OCI-LY7 (cell line): ENCODE measurements around the gene PDE11A. TPM values are rescaled to one million over a fixed set of nuclear protein-coding genes. Genes with fewer than 3 reads are reported as not detected.

Source experiments
- BruUV-seq: library from RNA; stranded (reverse); fragments of 400-500 nt; replicated peaks from 2 replicates; lab custom pipeline; 2021; lab: Mats Ljungman, UMichigan
- CTCF ChIA-PET: fragments of 300-600 bp; sonication (Branson Sonifier 250); formaldehyde crosslinking; loops from one replicate; lab custom pipeline; 2022; ENCODE audit warnings: antibody characterized with exemption; ENCODE audit not compliant: unreplicated experiment; lab: Charles Lee
- POLR2A ChIA-PET: fragments of 300-600 bp; sonication (Branson Sonifier 250); formaldehyde crosslinking; loops from one replicate; lab custom pipeline; 2022; ENCODE audit warnings: antibody characterized with exemption; lab: Charles Lee
- DNase-seq: peaks from one replicate; pipeline ENCODE4 v3.0.0-alpha.2; 2015; ENCODE audit warnings: low spot score
- H2AFZ ChIP-seq: fragments of 200-600 bp; sonication (generic), shearing (Covaris generic); 2 replicates; pipeline ENCODE4 v1.6.1; 2014; ENCODE audit warnings: mild to moderate bottlenecking, antibody characterized with exemption, low read length, moderate library complexity
- H3K27ac ChIP-seq: fragments of 200-600 bp; sonication (generic); 2 replicates; pipeline ENCODE4 v1.5.1; 2014; ENCODE audit warnings: mixed run types, low read depth, mild to moderate bottlenecking, moderate library complexity, low read length, inconsistent platforms; ENCODE audit not compliant: poor library complexity, severe bottlenecking
- H3K36me3 ChIP-seq: fragments of 200-600 bp; sonication (generic); 2 replicates; pipeline ENCODE4 v1.6.1; 2014; ENCODE audit warnings: mild to moderate bottlenecking, antibody characterized with exemption, low read length, moderate library complexity, mixed read lengths; ENCODE audit not compliant: insufficient read depth
- H3K4me1 ChIP-seq: fragments of 200-600 bp; sonication (generic); 2 replicates; pipeline ENCODE4 v1.5.1; 2014; ENCODE audit warnings: mild to moderate bottlenecking, low read length; ENCODE audit not compliant: insufficient read depth, poor library complexity, severe bottlenecking
- H3K4me2 ChIP-seq: fragments of 200-600 bp; sonication (generic); 2 replicates; pipeline ENCODE4 v1.6.1; 2014; ENCODE audit warnings: mild to moderate bottlenecking, low read length
- H3K4me3 ChIP-seq: fragments of 200-600 bp; sonication (generic); 2 replicates; pipeline ENCODE4 v1.5.1; 2014; ENCODE audit warnings: mild to moderate bottlenecking, low read depth, low read length; ENCODE audit not compliant: poor library complexity, severe bottlenecking
- H3K79me2 ChIP-seq: fragments of 200-600 bp; sonication (generic); 2 replicates; pipeline ENCODE4 v1.6.1; 2016; ENCODE audit warnings: low read depth, mild to moderate bottlenecking, low read length, moderate library complexity, mixed read lengths; ENCODE audit not compliant: insufficient read depth
- H3K9me2 ChIP-seq: fragments of 200-600 bp; sonication (generic); 2 replicates; pipeline ENCODE4 v1.6.1; 2016; ENCODE audit warnings: mild to moderate bottlenecking, low read length, mixed read lengths; ENCODE audit not compliant: insufficient read depth
- H3K9me3 ChIP-seq: fragments of 200-600 bp; sonication (generic); 2 replicates; pipeline ENCODE4 v1.6.1; 2014; ENCODE audit warnings: mild to moderate bottlenecking, mixed run types, low read length, mixed read lengths
- H4K20me1 ChIP-seq: fragments of 200-600 bp; sonication (generic); 2 replicates; pipeline ENCODE4 v1.6.1; 2014; ENCODE audit warnings: mild to moderate bottlenecking, antibody characterized with exemption, low read length, moderate library complexity, mixed read lengths; ENCODE audit not compliant: insufficient read depth
- EZH2phosphoT487 ChIP-seq: fragments of 200-600 bp; sonication (generic); IDR thresholded peaks from 2 replicates; pipeline ENCODE4 v1.6.1; 2018; ENCODE audit warnings: low read depth, borderline replicate concordance, mild to moderate bottlenecking, mixed run types, antibody characterized with exemption, low read length, moderate library complexity, mixed read lengths
- intact Hi-C: fragments of 100-400 bp; cut with micrococcal nuclease; formaldehyde crosslinking; loops from one replicate; pipeline ENCODE4 v1.10.0; 2022; ENCODE audit not compliant: unreplicated experiment
- total RNA-seq, 2 experiments: library from RNA; depleted of rRNA in 1 of 2; stranded (reverse); fragments of >200 nt in 1 of 2; shearing (Covaris generic) in 1 of 2; gene quantifications; 2 replicates each; pipeline ENCODE4 v1.2.3, GENCODE V29; 2014 to 2022
- TF ChIP-seq, protein P1 (sequence below): fragments of 200-600 bp; sonication (generic); conservative IDR thresholded peaks from 2 replicates; pipeline ENCODE4 v1.5.1; 2014; ENCODE audit warnings: mild to moderate bottlenecking, antibody characterized with exemption, low read length, moderate library complexity, mixed read lengths

The PDE11A gene
- total RNA-seq, 2 experiments from 2014 or later: 0.03 TPM; not detected in 1

DNA sequence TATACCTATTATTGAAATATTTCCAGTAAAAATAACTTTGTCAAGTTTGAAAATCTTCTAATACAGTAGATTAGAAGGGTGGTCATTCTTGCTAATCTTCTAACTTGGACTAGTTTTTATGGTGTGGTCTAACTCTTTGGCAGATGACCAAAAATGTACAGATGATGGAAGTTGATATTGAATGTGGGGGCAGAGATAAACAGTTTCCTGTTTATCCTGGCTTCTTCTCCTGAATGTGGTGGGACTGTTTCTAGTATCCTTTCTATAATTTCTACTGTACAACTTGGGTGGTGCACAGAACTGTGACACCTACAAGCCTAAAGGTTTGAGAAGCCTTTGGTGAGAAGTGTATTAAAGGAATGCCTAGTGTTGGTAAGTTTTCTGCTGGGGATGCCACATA lies 178.7 kb downstream of the PDE11A start:
- no peak overlapping the region for H3K27ac ChIP-seq
- ChIA-PET POLR2A (no interaction called here), CTCF (no interaction called here)
- no peak for TF ChIP-seq EZH2phosphoT487
- TF ChIP-seq, protein P1, sequence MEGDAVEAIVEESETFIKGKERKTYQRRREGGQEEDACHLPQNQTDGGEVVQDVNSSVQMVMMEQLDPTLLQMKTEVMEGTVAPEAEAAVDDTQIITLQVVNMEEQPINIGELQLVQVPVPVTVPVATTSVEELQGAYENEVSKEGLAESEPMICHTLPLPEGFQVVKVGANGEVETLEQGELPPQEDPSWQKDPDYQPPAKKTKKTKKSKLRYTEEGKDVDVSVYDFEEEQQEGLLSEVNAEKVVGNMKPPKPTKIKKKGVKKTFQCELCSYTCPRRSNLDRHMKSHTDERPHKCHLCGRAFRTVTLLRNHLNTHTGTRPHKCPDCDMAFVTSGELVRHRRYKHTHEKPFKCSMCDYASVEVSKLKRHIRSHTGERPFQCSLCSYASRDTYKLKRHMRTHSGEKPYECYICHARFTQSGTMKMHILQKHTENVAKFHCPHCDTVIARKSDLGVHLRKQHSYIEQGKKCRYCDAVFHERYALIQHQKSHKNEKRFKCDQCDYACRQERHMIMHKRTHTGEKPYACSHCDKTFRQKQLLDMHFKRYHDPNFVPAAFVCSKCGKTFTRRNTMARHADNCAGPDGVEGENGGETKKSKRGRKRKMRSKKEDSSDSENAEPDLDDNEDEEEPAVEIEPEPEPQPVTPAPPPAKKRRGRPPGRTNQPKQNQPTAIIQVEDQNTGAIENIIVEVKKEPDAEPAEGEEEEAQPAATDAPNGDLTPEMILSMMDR: no peak
- no peak overlapping the region for H3K4me3 ChIP-seq
- H3K4me2 ChIP-seq: no peak overlapping the region
- BruUV-seq: no TSS peak
- H3K9me2 ChIP-seq: no peaks in the 10 kb centered on the region
- intact Hi-C loops: no loop called here
- no peaks in the 10 kb centered on the region for H3K79me2 ChIP-seq
- no peaks in the 10 kb centered on the region for H3K36me3 ChIP-seq
- H3K9me3 ChIP-seq: no peaks in the 10 kb centered on the region
- H3K4me1 ChIP-seq: no peaks in the 10 kb centered on the region
- DNase-seq: no peak
- no peaks in the 10 kb centered on the region for H4K20me1 ChIP-seq
- H2AFZ ChIP-seq: no peak overlapping the region

DNA sequence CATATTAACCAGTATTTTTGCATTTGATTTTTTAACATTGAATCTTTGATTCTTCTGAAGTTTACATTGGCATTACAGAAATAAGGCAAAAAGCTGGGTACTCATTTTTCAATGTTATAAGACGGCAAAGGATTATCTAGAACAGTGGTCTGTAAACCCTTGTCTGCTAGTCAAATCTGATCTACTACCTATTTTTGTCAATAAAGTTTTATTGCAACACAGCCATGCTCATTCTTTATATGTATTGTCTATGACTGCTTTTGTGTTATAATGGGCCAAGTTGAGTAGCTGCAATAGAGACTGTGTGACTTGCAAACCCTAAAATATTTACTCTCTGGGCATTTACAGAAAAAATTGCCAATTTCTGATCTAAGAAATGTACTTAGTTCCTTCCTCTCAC lies 181.0 kb downstream of the PDE11A start:
- ChIA-PET CTCF (no interaction called here), POLR2A (no interaction called here)
- Histone ChIP-seq H3K4me1 (no peaks in the 10 kb centered on the region), H4K20me1 (no peaks in the 10 kb centered on the region), H3K79me2 (no peaks in the 10 kb centered on the region), H3K4me3 (no peak overlapping the region), H3K9me3 (no peaks in the 10 kb centered on the region), H3K9me2 (no peaks in the 10 kb centered on the region), H3K27ac (no peak overlapping the region), H2AFZ (no peak overlapping the region), H3K36me3 (no peaks in the 10 kb centered on the region), H3K4me2 (no peak overlapping the region)
- intact Hi-C loops: no loop called here
- no TSS peak for BruUV-seq
- no peak for DNase-seq
- TF ChIP-seq EZH2phosphoT487: no peak
- TF ChIP-seq, protein P1: no peak

DNA sequence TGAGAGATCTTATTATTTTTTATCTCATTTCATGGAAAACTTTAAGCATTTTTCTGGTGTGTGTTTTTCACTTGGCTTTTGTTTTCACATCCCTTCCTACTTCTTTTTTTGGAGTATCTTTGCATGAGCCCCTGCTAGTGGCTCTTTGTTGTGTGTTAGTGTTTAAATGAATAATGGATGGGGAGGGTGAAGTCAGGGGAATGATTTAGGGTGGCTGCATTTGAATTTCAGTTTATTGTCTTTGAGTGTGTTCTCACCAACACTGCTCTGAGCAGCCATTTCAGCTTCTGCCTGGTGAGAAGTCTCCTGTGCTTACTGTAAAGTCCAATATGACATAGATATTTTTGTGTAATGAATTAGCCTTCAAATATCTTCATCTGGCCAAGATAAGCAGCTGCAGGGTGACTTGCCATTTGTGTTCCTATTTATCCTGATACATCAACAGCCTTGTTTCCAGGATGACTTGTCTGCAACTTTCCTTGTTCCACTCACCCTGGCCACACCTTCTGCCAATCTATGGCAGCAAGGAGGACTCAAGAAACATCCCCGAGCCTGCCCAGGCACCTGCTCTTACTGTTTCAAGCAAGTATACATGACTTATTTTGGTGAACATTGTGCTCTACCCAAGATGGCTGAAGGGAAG lies 182.6 kb downstream of the PDE11A start:
- Histone ChIP-seq H3K4me2 (no peak overlapping the region), H3K79me2 (no peaks in the 10 kb centered on the region), H4K20me1 (no peaks in the 10 kb centered on the region), H3K4me1 (no peaks in the 10 kb centered on the region), H3K9me2 (no peaks in the 10 kb centered on the region), H3K27ac (no peak overlapping the region), H3K4me3 (no peak overlapping the region), H2AFZ (no peak overlapping the region), H3K36me3 (no peaks in the 10 kb centered on the region), H3K9me3 (no peaks in the 10 kb centered on the region)
- TF ChIP-seq, protein P1: no peak
- no peak for TF ChIP-seq EZH2phosphoT487
- DNase-seq: no peak
- POLR2A ChIA-PET: no interaction called here
- intact Hi-C loops: no loop called here
- no TSS peak for BruUV-seq
- CTCF ChIA-PET: no interaction called here
